Renal cortex interstitium (tissue), 3 donors: ENCODE results near the gene CCDC18. TPM values are rescaled to one million over a fixed set of nuclear protein-coding genes. Genes with fewer than 3 reads are reported as not detected.

ENCODE experiments used
- polyA plus RNA-seq, 3 donors: library from polyadenylated mRNA; unstranded; fragments of 120-200 nt; gene quantifications; one replicate each; pipeline ENCODE4 v1.2.1, GENCODE V29; 2013; ENCODE audit not compliant: insufficient read length in 3 of 3

CCDC18 gene
- polyA plus RNA-seq, 3 donors: 11.4 to 12.8 (median 11.4) TPM

Other genes starting within 250 kb of the CCDC18 start
- gene DIPK1A, start 219.3 kb upstream of the CCDC18 start, polyA plus RNA-seq: 1 to 10 TPM; 7.5 to 9.4 (median 9.1) TPM
- gene MTF2, start 101.4 kb upstream of the CCDC18 start, polyA plus RNA-seq: 10 to 100 TPM; 42.2 to 69.6 (median 51.2) TPM
- 100 to 1,000 TPM in 1 of 3 donors, 10 to 100 TPM in 2; 74.3 to 119 (median 89.2) TPM for gene TMED5, start 311 bp upstream of the CCDC18 start, polyA plus RNA-seq
- gene DR1, start 165.2 kb downstream of the CCDC18 start, polyA plus RNA-seq: 10 to 100 TPM; 59.0 to 62.4 (median 59.3) TPM